ENCODE data around the gene FERMT2.
"Not testable (repeated sequence)": the region's sequence is repeated elsewhere in the genome, so short reads cannot be mapped to it uniquely, and the experiment has no call there.

FERMT2 gene

GRCh38 chr14:52900731-52901130, 50.1 kb downstream of the FERMT2 start:
- DNase-seq, result no peak

GRCh38 chr14:52898496-52898895, 52.4 kb downstream of the FERMT2 start:
- no peak for DNase-seq

GRCh38 chr14:52895000-52895399, 55.9 kb downstream of the FERMT2 start:
- no peak for DNase-seq

GRCh38 chr14:52891800-52892199, 59.0 kb downstream of the FERMT2 start:
- DNase-seq, result no peak

- DNase-seq, result no peak
Measured at GRCh38 chr14:52888839-52889838, 61.7 kb downstream of the FERMT2 start.

- DNase-seq, result no peak
Measured at GRCh38 chr14:52888159-52888558, 62.7 kb downstream of the FERMT2 start.

GRCh38 chr14:52885230-52885629, 65.6 kb downstream of the FERMT2 start:
- no peak for DNase-seq

- DNase-seq, result no peak
Measured at GRCh38 chr14:52883658-52884057, 67.2 kb downstream of the FERMT2 start.

- no peak for DNase-seq
Measured at GRCh38 chr14:52882824-52883223, 68.0 kb downstream of the FERMT2 start.

GRCh38 chr14:52879958-52880357, 70.9 kb downstream of the FERMT2 start:
- no peak for DNase-seq

GRCh38 chr14:52878946-52879345, 71.9 kb downstream of the FERMT2 start:
- no peak for DNase-seq

- no peak for DNase-seq
Measured at GRCh38 chr14:52878469-52878868, 72.4 kb downstream of the FERMT2 start.

- no peak for DNase-seq
Measured at GRCh38 chr14:52877628-52878027, 73.2 kb downstream of the FERMT2 start.

- no peak for DNase-seq
Measured at GRCh38 chr14:52876806-52877205, 74.0 kb downstream of the FERMT2 start.

- DNase-seq, result no peak
Measured at GRCh38 chr14:52876311-52876710, 74.5 kb downstream of the FERMT2 start.

GRCh38 chr14:52875707-52876106, 75.1 kb downstream of the FERMT2 start:
- no peak for DNase-seq

GRCh38 chr14:52874389-52874788, 76.5 kb downstream of the FERMT2 start:
- DNase-seq, result no peak

GRCh38 chr14:52873694-52874093, 77.2 kb downstream of the FERMT2 start:
- no peak for DNase-seq

GRCh38 chr14:52873065-52873464, 77.8 kb downstream of the FERMT2 start:
- DNase-seq, result no peak

GRCh38 chr14:52871606-52872005, 79.2 kb downstream of the FERMT2 start:
- no peak for DNase-seq

GRCh38 chr14:52868911-52869618, 81.8 kb downstream of the FERMT2 start:
- no peak for DNase-seq

GRCh38 chr14:52864893-52865292, 86.0 kb downstream of the FERMT2 start:
- not testable (repeated sequence) for DNase-seq

GRCh38 chr14:52863334-52863700, 87.5 kb downstream of the FERMT2 start:
- no peak for DNase-seq

Data from T-helper 9 cell (primary cell).